Inflammatory macrophage treated with lipopolysaccharide for 4 hours (primary cell): ENCODE measurements around the gene IL22.
"Not testable (repeated sequence)": the region's sequence is repeated elsewhere in the genome, so short reads cannot be mapped to it uniquely, and the experiment has no call there.

Experiments
- DNase-seq: peaks from one replicate; pipeline ENCODE4 v3.0.0-alpha.2; 2020

IL22 gene

GRCh38 chr12:68225576-68226476, 27.6 kb downstream of the IL22 start, which contains the start of gene IL26:
TSS of gene IL26 (minus strand) at chr12:68225810. CDS start at chr12:68225756, 54 bp downstream.
- no peak for DNase-seq

DNA sequence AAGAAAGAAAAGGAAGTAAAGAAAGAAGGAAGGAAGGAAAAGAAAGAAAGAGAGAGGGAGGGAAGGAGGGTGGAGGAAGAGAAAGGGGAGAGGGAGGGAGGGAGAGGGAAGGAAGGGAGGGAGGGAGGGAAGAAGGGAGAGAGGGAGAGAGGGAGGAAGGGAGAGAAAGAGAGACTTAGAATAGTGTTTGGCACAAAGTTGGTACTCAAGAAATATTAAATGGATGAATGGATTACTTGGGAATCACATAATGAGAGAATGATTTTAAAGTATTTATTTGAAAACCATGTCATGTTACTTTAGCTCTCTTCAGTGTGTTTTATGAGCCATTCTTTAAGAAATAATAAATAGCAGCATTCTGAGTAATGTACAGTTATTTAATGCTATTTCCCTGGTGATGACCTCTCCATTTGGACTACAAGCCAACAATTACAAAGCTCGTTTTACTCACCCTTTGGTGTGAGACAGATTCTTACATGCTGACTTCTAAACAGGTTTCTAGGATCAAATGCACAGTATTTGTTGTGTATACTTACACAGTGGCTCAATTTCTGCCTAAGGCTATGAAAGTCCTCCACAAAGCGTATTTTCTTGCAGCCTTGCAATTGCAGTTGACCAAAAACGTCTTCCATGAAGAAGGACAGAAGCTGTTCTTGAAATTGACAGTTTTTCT, 28.7 kb downstream of the IL22 start:
- no peak for DNase-seq

GRCh38 chr12:68223067-68223747, 30.2 kb downstream of the IL22 start:
- DNase-seq: peak; percentile 70

DNA sequence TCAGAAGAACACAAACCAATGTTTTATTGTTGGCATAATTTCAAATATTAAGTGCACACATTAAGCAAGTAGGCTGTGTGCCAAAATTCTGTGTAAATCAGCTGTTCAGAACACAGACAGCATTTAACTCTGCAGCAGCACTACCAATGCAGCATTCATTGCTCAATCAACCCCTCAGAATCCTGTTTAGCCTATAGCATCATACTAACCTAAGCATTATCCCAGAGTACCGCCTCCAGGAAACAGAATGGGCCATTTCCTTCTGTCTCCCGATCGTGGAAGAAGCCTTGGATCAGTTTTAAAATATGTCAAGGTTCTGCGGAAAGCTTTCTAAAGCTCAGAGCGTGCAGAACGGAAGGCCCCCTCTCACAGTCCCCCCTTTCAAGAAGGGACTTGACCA, 31.1 kb downstream of the IL22 start:
- DNase-seq: no peak

DNA sequence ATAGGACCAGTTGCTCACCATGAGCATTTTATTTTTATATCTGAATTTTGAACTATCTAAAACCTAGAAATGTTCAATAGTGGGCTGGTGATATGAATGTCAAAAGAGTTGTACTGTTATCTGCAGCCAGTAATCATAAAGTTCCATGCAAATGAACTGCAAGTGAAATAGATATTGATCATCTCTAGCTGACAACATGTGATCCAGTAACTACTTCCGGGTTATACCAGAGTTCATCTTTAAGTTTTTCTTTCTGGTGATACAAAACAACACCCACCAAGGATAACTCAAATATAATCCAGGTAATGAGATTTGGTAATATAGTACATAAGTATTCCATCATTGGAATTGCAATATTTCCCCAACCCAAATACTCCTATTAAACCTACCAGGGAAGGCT, 31.9 kb downstream of the IL22 start:
- DNase-seq: no peak

GRCh38 chr12:68210875-68211274, 42.5 kb downstream of the IL22 start:
- DNase-seq: no peak

DNA sequence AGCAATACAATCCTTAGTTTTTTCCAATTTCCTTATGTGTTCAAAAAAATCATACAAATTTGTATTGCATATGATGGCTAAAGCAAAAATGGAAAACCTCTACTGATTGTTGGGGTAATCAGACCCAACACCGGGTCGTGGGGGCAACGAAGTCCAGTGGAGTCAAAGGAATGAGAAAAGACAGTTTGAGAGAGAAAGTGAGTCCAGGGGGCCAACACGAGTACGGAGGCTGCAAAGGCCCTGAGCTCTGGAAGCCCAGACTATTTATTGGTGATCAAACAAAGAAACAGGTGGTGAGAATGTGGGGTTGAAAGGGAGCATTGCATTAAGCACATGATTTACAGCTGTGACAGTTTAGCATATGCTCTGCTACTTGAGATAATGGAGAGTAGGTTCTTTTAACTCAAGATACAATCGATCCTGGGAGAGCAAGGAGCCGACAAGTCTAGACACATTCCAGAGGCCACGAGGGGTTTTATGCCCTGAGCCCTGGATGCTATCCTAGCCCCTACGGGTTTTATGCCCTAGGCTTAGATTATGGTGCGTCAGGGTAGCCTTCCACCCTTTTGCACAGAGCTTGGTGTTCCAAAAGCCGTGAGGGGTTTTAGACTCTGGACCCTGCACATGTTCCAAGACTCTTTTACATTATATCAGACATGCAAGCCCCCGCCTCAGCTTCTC, 44.2 kb downstream of the IL22 start:
- DNase-seq: not testable (repeated sequence)

DNA sequence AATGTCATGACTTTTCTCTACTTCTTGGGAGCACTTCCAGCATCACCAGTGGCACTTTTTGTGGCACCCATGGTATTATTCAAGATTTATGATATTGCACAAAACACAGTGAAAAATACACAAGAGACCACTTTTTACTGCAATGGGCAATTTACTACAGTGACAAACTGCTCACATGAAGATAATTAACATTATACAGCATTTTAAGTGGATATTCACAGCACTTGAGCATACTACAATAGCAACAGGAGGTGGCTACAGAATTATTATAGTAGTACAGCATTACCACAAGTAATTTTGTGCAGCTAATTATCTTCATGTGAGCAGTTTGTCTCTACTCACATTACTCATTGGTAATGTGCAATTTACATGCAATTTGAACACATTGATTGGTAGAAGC, 46.1 kb downstream of the IL22 start:
- no peak for DNase-seq

- no peak for DNase-seq
These were observed 47.0 kb downstream of the IL22 start for GRCh38 chr12:68206446-68206845.

- DNase-seq: no peak
These were observed 49.9 kb downstream of the IL22 start for GRCh38 chr12:68203460-68203875.

- no peak for DNase-seq
These were observed 52.5 kb downstream of the IL22 start for GRCh38 chr12:68200854-68201253.

DNA sequence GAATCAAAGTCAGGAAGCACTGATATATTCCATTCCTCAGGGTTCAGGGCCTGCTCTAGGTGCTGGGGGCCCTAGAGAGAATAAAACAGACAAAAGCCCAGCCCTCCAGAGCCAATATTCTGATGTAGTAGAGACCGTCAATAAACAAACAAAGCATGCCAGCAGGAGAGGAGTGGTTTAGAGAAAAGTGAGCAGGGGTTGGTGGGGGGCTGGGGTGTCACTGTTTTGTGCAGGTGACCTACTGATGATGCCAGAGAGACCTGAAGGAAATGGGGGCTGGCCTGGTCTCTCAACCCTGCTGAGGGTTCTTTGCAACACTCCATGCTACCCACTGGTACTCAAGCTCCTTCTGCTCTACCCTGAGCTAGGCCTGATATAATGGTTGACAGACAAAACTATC, 54.3 kb downstream of the IL22 start:
- DNase-seq: no peak

DNA sequence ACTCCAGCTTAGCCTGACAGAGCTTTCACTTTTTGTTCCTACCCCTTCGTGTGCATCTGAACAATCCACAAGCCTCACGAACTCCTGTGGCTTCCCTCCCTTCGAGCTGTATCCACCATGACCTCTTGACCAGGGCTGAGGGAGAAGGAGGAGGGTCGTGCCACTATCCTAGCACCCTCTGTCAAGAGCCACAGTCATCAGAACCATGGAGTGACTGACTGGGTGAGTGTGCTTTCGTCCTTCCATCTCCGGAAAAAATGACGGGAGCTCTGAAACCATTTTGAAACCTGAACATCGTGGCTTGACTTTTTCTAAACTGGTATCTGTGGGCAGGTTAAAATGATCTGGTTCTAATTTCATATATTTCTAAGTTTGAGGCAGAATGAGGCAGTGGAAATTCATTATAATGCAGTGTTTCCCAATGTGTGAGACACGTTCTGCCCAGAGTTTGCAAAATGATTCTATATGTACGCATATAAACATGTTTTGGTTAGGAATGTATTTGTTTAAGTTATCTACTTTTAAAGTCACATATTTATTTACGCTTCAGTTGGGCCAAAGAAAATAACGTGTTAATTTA, 54.8 kb downstream of the IL22 start:
- DNase-seq: no peak
